Endothelial cell of umbilical vein (primary cell): Measurements from ENCODE around the gene FUT9. TPM values are rescaled to one million over a fixed set of nuclear protein-coding genes. Genes with fewer than 3 reads are reported as not detected.

Source experiments
- BruUV-seq: library from RNA; stranded (reverse); fragments of 400-500 nt; replicated peaks from 2 replicates; lab custom pipeline; 2021; lab: Mats Ljungman, UMichigan
- CTCF ChIA-PET: fragments of 300-600, 350-600 bp; sonication (Branson Sonifier 250); formaldehyde crosslinking; loops from one replicate; lab custom pipeline; 2021; ENCODE audit warnings: antibody characterized with exemption, inconsistent platforms; lab: Charles Lee
- POLR2A ChIA-PET: fragments of 300-600, 350-600 bp; sonication (Branson Sonifier 250); formaldehyde crosslinking; loops from one replicate; lab custom pipeline; 2021; ENCODE audit warnings: antibody characterized with exemption, inconsistent platforms; lab: Charles Lee
- DNase-seq: peaks from one replicate; pipeline ENCODE4 v3.0.0-alpha.2; 2011; ENCODE audit warnings: low read depth, low spot score
- FAIRE-seq: peaks from 2 replicates; lab custom pipeline; 2011; peaks lifted over from hg19 to GRCh38; lab: Jason Lieb, UNC
- H2AFZ ChIP-seq: 2 replicates; pipeline ENCODE4 v1.6.0; 2012; ENCODE audit warnings: low read depth, low read length, control low read depth, inconsistent platforms
- H3K27ac ChIP-seq: 2 replicates; pipeline ENCODE4 v1.5.1; 2011; ENCODE audit warnings: low read depth, mild to moderate bottlenecking, control low read depth, low read length, moderate library complexity; ENCODE audit not compliant: insufficient read depth
- H3K27me3 ChIP-seq, 2 experiments: 2 replicates each; pipeline versions ENCODE4 v1.6.0 to v1.6.1; 2011; ENCODE audit warnings: low read length in 2 of 2, mixed read lengths in 1 of 2; ENCODE audit not compliant: control insufficient read depth in 2 of 2, insufficient read depth in 2 of 2
- H3K36me3 ChIP-seq, 2 experiments: 2 replicates in 1 of 2; 3 replicates in 1 of 2; pipeline ENCODE4 v1.5.1; 2011; ENCODE audit warnings: low read length in 2 of 2, mild to moderate bottlenecking in 1 of 2, moderate library complexity in 1 of 2; ENCODE audit not compliant: control insufficient read depth in 2 of 2, insufficient read depth in 2 of 2; ENCODE audit errors: extremely low read depth in 1 of 2
- H3K4me1 ChIP-seq: 3 replicates; pipeline ENCODE4 v1.5.1; 2011; ENCODE audit warnings: mild to moderate bottlenecking, low read length; ENCODE audit not compliant: control insufficient read depth, insufficient read depth; ENCODE audit errors: extremely low read depth
- H3K4me2 ChIP-seq: 2 replicates; pipeline ENCODE4 v1.6.1; 2011; ENCODE audit warnings: low read length, control low read depth, mixed read lengths; ENCODE audit not compliant: insufficient read depth
- H3K4me3 ChIP-seq, 3 experiments: fragments of 200-600 bp in 1 of 3; sonication (generic), shearing (Covaris generic) in 1 of 3; replicated peaks in 1 of 3; 2 replicates each; pipeline ENCODE4 v1.5.1; 2011 to 2016; ENCODE audit warnings: control low read depth in 3 of 3, low read length in 3 of 3, mild to moderate bottlenecking in 2 of 3, inconsistent platforms in 1 of 3, low read depth in 1 of 3, moderate library complexity in 1 of 3; ENCODE audit not compliant: insufficient read depth in 1 of 3
- H3K79me2 ChIP-seq: 2 replicates; pipeline ENCODE4 v1.6.0; 2012; ENCODE audit warnings: low read length, inconsistent platforms; ENCODE audit not compliant: control insufficient read depth, insufficient read depth
- H3K9ac ChIP-seq: replicated peaks from 2 replicates; pipeline ENCODE3; 2011; ENCODE audit warnings: low read length, control low read depth; ENCODE audit not compliant: insufficient read depth; ENCODE audit errors: extremely low read depth
- H3K9me1 ChIP-seq: replicated peaks from 3 replicates; pipeline ENCODE4 v1.6.0; 2011; ENCODE audit warnings: mild to moderate bottlenecking, low read length; ENCODE audit not compliant: control insufficient read depth, insufficient read depth; ENCODE audit errors: extremely low read depth
- H3K9me3 ChIP-seq: replicated peaks from 2 replicates; pipeline ENCODE4 v1.5.1; 2012; ENCODE audit warnings: low read length, inconsistent platforms; ENCODE audit not compliant: control insufficient read depth, insufficient read depth
- H4K20me1 ChIP-seq: replicated peaks from 2 replicates; pipeline ENCODE3; 2011; ENCODE audit warnings: mild to moderate bottlenecking, low read length; ENCODE audit not compliant: control insufficient read depth, insufficient read depth; ENCODE audit errors: extremely low read depth
- EZH2 ChIP-seq: IDR thresholded peaks from 2 replicates; pipeline ENCODE4 v1.6.1; 2012; ENCODE audit warnings: borderline replicate concordance, low read depth, mild to moderate bottlenecking, moderate library complexity, low read length, inconsistent platforms; ENCODE audit not compliant: severe bottlenecking
- FOS ChIP-seq: IDR thresholded peaks from 2 replicates; pipeline ENCODE4 v1.6.1; 2011; ENCODE audit warnings: mild to moderate bottlenecking, low read length, moderate library complexity, borderline replicate concordance; ENCODE audit not compliant: insufficient read depth
- GATA2 ChIP-seq: IDR thresholded peaks from 2 replicates; pipeline ENCODE4 v1.7.0; 2011; ENCODE audit warnings: low read depth, mild to moderate bottlenecking, moderate library complexity, mixed read lengths, low read length; ENCODE audit not compliant: insufficient read length, insufficient read depth
- JUN ChIP-seq: IDR thresholded peaks from 2 replicates; pipeline ENCODE4 v1.6.1; 2011; ENCODE audit warnings: borderline replicate concordance, low read depth; ENCODE audit not compliant: insufficient read length, insufficient read depth
- MYC ChIP-seq: IDR thresholded peaks from one replicate; pipeline ENCODE4 v1.6.1; 2011; ENCODE audit warnings: mild to moderate bottlenecking, low read depth, low read length
- POLR2A ChIP-seq: IDR thresholded peaks from 2 replicates; pipeline ENCODE4 v1.6.1; 2012; ENCODE audit warnings: low read depth, mild to moderate bottlenecking, control low read depth, low read length
- POLR2AphosphoS5 ChIP-seq: IDR thresholded peaks from 2 replicates; pipeline ENCODE4 v1.6.1; 2012; ENCODE audit warnings: low read depth, mild to moderate bottlenecking, control low read depth, low read length, moderate library complexity; ENCODE audit not compliant: insufficient read depth
- dilution Hi-C: fragments of 300-500 bp; cut with MboI; formaldehyde crosslinking; loops from one replicate; pipeline ENCODE4 v1.15.0; 2019; ENCODE audit warnings: low sequenced_read_pairs; ENCODE audit not compliant: extremely low pct_ligation_motif_present
- intact Hi-C: fragments of 100-400 bp; cut with micrococcal nuclease; formaldehyde crosslinking; loops from one replicate; pipeline ENCODE4 v1.10.0; 2022
- polyA plus RNA-seq, 4 experiments: library from polyadenylated mRNA; depleted of rRNA in 3 of 4; stranded (reverse) in 3 of 4; unstranded in 1 of 4; fragments of >200 nt; gene quantifications; 2 replicates each; pipeline versions ENCODE4 v1.2.1 to v1.2.3, GENCODE V29; 2011 to 2012; ENCODE audit warnings: missing spikeins in 1 of 4
- total RNA-seq: library from RNA; stranded (reverse); gene quantifications from 2 replicates; pipeline ENCODE4 v1.2.3, GENCODE V29; 2021

The FUT9 gene
- total and polyA plus RNA-seq, 2 donors (not counting 3 experiments of a cell fraction or from before 2014, with no cell fraction given) = not detected

- ChIA-PET POLR2A (no interaction called here), CTCF (no interaction called here)
- FAIRE-seq (no peak), DNase-seq (no peak)
- Histone ChIP-seq H2AFZ (no peak overlapping the region), H4K20me1 (no peaks in the 10 kb centered on the region), H3K4me2 (no peak overlapping the region), H3K4me3 (no peak overlapping the region), H3K36me3 (no peaks in the 10 kb centered on the region), H3K79me2 (no peaks in the 10 kb centered on the region), H3K9me3 (no peaks in the 10 kb centered on the region), H3K9ac (no peak overlapping the region), H3K27ac (no peak overlapping the region), H3K27me3 (no peaks in the 10 kb centered on the region), H3K9me1 (no peaks in the 10 kb centered on the region), H3K4me1 (no peaks in the 10 kb centered on the region)
- dilution Hi-C loops (no loop called here), intact Hi-C loops (no loop called here)
- no TSS peak for BruUV-seq
- TF ChIP-seq EZH2 = no peak
Measured at GRCh38 chr6:96060249-96060648, 44.5 kb downstream of the FUT9 start.

- POLR2A ChIA-PET = no interaction called here
- no peak overlapping the region for H3K4me2 ChIP-seq
- no peaks in the 10 kb centered on the region for H3K79me2 ChIP-seq
- intact Hi-C loops (no loop called here), dilution Hi-C loops (no loop called here)
- no peaks in the 10 kb centered on the region for H3K36me3 ChIP-seq
- H2AFZ ChIP-seq = no peak overlapping the region
- H3K9me3 ChIP-seq = no peaks in the 10 kb centered on the region
- H3K27me3 ChIP-seq = no peaks in the 10 kb centered on the region
- DNase-seq = no peak
- H3K27ac ChIP-seq = no peak overlapping the region
- no peaks in the 10 kb centered on the region for H3K9me1 ChIP-seq
- BruUV-seq = no TSS peak
- no peaks in the 10 kb centered on the region for H4K20me1 ChIP-seq
- CTCF ChIA-PET = no interaction called here
- H3K4me3 ChIP-seq = no peak overlapping the region
- FAIRE-seq = no peak
- TF ChIP-seq POLR2AphosphoS5 (no peak), FOS (no peak), MYC (no peak), JUN (no peak), POLR2A (no peak), GATA2 (no peak)
- no peaks in the 10 kb centered on the region for H3K4me1 ChIP-seq
- H3K9ac ChIP-seq = no peak overlapping the region
Measured at GRCh38 chr6:96065213-96065612, 49.4 kb downstream of the FUT9 start.
